ENCODE measurements around the gene ZKSCAN2.
A peak's percentile ranks its signal among the peaks of the same experiment; 100 is the strongest.

ZKSCAN2 gene

GRCh38 chr16:25257470-25257955 lies at the start of gene ZKSCAN2:
ZKSCAN2 (minus strand) TSS chr16:25257845; CDS start chr16:25257127, 718 bp downstream.
- DNase-seq (ENCODE audit: low read depth, low spot score), result peak; percentile 61

- no peak for DNase-seq (ENCODE audit: low read depth, low spot score)
Measured at GRCh38 chr16:25299792-25300590, 42.3 kb upstream of the ZKSCAN2 start.

GRCh38 chr16:25298165-25298872 lies 40.7 kb upstream of the ZKSCAN2 start:
- no peak for DNase-seq (ENCODE audit: low read depth, low spot score)

GRCh38 chr16:25297151-25297787 lies 39.6 kb upstream of the ZKSCAN2 start:
- no peak for DNase-seq (ENCODE audit: low read depth, low spot score)

GRCh38 chr16:25291580-25291979 lies 33.9 kb upstream of the ZKSCAN2 start:
- DNase-seq (ENCODE audit: low read depth, low spot score), result no peak

- DNase-seq (ENCODE audit: low read depth, low spot score), result no peak
Measured at GRCh38 chr16:25289466-25289865, 31.8 kb upstream of the ZKSCAN2 start.

GRCh38 chr16:25279491-25279890 lies 21.8 kb upstream of the ZKSCAN2 start:
- no peak for DNase-seq (ENCODE audit: low read depth, low spot score)

- DNase-seq (ENCODE audit: low read depth, low spot score), result no peak
Measured at GRCh38 chr16:25271421-25271820, 13.8 kb upstream of the ZKSCAN2 start.

- DNase-seq (ENCODE audit: low read depth, low spot score), result no peak
Measured at GRCh38 chr16:25270577-25270976, 12.9 kb upstream of the ZKSCAN2 start.

- DNase-seq (ENCODE audit: low read depth, low spot score), result no peak
Measured at GRCh38 chr16:25269879-25270278, 12.2 kb upstream of the ZKSCAN2 start.

GRCh38 chr16:25265968-25266367 lies 8.3 kb upstream of the ZKSCAN2 start:
- DNase-seq (ENCODE audit: low read depth, low spot score), result no peak

GRCh38 chr16:25264597-25264996 lies 7.0 kb upstream of the ZKSCAN2 start:
- no peak for DNase-seq (ENCODE audit: low read depth, low spot score)

- DNase-seq (ENCODE audit: low read depth, low spot score), result no peak
Measured at GRCh38 chr16:25260416-25260815, 2.8 kb upstream of the ZKSCAN2 start.

- DNase-seq (ENCODE audit: low read depth, low spot score), result no peak
Measured at GRCh38 chr16:25258861-25259179, 1.2 kb upstream of the ZKSCAN2 start.

- DNase-seq (ENCODE audit: low read depth, low spot score), result peak; percentile 37
Measured at GRCh38 chr16:25257956-25258860, 563 bp upstream of the ZKSCAN2 start.

- no peak for DNase-seq (ENCODE audit: low read depth, low spot score)
Measured at GRCh38 chr16:25256695-25257469, 763 bp downstream of the ZKSCAN2 start.

- no peak for DNase-seq (ENCODE audit: low read depth, low spot score)
Measured at GRCh38 chr16:25253322-25253721, 4.3 kb downstream of the ZKSCAN2 start.

- no peak for DNase-seq (ENCODE audit: low read depth, low spot score)
Measured at GRCh38 chr16:25250467-25250866, 7.2 kb downstream of the ZKSCAN2 start.

GRCh38 chr16:25235991-25236390 lies 21.7 kb downstream of the ZKSCAN2 start:
- DNase-seq (ENCODE audit: low read depth, low spot score), result no peak

- no peak for DNase-seq (ENCODE audit: low read depth, low spot score)
Measured at GRCh38 chr16:25228372-25228771, 29.3 kb downstream of the ZKSCAN2 start.
